Measurements from ENCODE around the gene RERE. TPM values are rescaled to one million over a fixed set of nuclear protein-coding genes. Genes with fewer than 3 reads are reported as not detected.

RERE gene
- total and polyA plus RNA-seq, 2 experiments from 2014 or later: 148 to 170 TPM

DNA sequence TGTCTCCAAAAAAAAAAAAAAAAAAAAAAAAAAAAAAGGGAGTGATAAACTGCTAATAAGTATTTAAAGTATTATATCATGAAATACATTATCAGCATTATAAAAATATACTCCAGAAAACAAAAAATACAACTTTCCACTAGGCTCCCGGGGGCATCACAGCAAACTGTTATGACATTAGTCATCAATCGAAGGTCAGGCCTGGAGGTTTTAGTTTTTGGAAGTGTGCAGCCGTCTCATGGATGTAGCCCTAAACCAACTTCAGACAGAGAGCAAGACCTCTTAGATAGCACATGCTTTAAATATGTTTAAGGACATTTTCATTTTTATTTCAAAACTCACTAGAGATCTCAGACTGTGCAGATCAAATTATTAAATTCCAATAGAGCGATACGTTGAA, 106.3 kb downstream of the RERE start:
- peak overlapping the region; percentile 81 for H3K27ac Mint-ChIP-seq
- no peak overlapping the region for H2AFZ ChIP-seq
- H3K27me3 ChIP-seq (ENCODE audit: insufficient read depth): no peaks in the 10 kb centered on the region
- ATAC-seq: no peak
- TF ChIP-seq, protein P1, sequence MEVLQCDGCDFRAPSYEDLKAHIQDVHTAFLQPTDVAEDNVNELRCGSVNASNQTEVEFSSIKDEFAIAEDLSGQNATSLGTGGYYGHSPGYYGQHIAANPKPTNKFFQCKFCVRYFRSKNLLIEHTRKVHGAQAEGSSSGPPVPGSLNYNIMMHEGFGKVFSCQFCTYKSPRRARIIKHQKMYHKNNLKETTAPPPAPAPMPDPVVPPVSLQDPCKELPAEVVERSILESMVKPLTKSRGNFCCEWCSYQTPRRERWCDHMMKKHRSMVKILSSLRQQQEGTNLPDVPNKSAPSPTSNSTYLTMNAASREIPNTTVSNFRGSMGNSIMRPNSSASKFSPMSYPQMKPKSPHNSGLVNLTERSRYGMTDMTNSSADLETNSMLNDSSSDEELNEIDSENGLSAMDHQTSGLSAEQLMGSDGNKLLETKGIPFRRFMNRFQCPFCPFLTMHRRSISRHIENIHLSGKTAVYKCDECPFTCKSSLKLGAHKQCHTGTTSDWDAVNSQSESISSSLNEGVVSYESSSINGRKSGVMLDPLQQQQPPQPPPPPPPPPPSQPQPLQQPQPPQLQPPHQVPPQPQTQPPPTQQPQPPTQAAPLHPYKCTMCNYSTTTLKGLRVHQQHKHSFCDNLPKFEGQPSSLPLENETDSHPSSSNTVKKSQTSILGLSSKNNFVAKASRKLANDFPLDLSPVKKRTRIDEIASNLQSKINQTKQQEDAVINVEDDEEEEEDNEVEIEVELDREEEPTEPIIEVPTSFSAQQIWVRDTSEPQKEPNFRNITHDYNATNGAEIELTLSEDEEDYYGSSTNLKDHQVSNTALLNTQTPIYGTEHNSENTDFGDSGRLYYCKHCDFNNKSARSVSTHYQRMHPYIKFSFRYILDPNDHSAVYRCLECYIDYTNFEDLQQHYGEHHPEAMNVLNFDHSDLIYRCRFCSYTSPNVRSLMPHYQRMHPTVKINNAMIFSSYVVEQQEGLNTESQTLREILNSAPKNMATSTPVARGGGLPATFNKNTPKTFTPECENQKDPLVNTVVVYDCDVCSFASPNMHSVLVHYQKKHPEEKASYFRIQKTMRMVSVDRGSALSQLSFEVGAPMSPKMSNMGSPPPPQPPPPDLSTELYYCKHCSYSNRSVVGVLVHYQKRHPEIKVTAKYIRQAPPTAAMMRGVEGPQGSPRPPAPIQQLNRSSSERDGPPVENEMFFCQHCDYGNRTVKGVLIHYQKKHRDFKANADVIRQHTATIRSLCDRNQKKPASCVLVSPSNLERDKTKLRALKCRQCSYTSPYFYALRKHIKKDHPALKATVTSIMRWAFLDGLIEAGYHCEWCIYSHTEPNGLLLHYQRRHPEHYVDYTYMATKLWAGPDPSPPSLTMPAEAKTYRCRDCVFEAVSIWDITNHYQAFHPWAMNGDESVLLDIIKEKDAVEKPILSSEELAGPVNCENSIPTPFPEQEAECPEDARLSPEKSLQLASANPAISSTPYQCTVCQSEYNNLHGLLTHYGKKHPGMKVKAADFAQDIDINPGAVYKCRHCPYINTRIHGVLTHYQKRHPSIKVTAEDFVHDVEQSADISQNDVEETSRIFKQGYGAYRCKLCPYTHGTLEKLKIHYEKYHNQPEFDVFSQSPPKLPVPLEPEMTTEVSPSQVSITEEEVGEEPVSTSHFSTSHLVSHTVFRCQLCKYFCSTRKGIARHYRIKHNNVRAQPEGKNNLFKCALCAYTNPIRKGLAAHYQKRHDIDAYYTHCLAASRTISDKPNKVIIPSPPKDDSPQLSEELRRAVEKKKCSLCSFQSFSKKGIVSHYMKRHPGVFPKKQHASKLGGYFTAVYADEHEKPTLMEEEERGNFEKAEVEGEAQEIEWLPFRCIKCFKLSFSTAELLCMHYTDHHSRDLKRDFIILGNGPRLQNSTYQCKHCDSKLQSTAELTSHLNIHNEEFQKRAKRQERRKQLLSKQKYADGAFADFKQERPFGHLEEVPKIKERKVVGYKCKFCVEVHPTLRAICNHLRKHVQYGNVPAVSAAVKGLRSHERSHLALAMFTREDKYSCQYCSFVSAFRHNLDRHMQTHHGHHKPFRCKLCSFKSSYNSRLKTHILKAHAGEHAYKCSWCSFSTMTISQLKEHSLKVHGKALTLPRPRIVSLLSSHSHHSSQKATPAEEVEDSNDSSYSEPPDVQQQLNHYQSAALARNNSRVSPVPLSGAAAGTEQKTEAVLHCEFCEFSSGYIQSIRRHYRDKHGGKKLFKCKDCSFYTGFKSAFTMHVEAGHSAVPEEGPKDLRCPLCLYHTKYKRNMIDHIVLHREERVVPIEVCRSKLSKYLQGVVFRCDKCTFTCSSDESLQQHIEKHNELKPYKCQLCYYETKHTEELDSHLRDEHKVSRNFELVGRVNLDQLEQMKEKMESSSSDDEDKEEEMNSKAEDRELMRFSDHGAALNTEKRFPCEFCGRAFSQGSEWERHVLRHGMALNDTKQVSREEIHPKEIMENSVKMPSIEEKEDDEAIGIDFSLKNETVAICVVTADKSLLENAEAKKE (CRISPR knock-in tag; IDR thresholded peaks at IDR 0.05): no peak
- no peak for TF ChIP-seq ZNF331 (CRISPR knock-in tag; IDR thresholded peaks at IDR 0.05; ENCODE audit: low read depth)
- TF ChIP-seq, protein P2, sequence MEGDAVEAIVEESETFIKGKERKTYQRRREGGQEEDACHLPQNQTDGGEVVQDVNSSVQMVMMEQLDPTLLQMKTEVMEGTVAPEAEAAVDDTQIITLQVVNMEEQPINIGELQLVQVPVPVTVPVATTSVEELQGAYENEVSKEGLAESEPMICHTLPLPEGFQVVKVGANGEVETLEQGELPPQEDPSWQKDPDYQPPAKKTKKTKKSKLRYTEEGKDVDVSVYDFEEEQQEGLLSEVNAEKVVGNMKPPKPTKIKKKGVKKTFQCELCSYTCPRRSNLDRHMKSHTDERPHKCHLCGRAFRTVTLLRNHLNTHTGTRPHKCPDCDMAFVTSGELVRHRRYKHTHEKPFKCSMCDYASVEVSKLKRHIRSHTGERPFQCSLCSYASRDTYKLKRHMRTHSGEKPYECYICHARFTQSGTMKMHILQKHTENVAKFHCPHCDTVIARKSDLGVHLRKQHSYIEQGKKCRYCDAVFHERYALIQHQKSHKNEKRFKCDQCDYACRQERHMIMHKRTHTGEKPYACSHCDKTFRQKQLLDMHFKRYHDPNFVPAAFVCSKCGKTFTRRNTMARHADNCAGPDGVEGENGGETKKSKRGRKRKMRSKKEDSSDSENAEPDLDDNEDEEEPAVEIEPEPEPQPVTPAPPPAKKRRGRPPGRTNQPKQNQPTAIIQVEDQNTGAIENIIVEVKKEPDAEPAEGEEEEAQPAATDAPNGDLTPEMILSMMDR (conservative IDR thresholded peaks at IDR 0.05; ENCODE audit: low read depth in 2 of 2): no peak
- peaks cover 4% of the 10 kb centered on the region; the same call in 1 of the 3 replicates for H3K36me3 Mint-ChIP-seq (ENCODE audit: low read depth)
- H3K27ac ChIP-seq (ENCODE audit: low read depth): peak overlapping the region; percentile 82; the same call in 1 of the 2 replicates
- no peak overlapping the region for H3K4me3 ChIP-seq
- H3K36me3 ChIP-seq (ENCODE audit: insufficient read depth): no peaks in the 10 kb centered on the region
- DNase-seq (ENCODE audit: low spot score): no peak
- H3K9me3 Mint-ChIP-seq: no peaks in the 10 kb centered on the region
- peaks cover 42% of the 10 kb centered on the region for H3K4me1 ChIP-seq (ENCODE audit: insufficient read depth)
- no peak overlapping the region for H3K4me2 ChIP-seq
- H3K79me2 ChIP-seq (replicated peaks; ENCODE audit: insufficient read depth): peaks cover 83% of the 10 kb centered on the region
- H3K4me1 Mint-ChIP-seq: peaks cover 49% of the 10 kb centered on the region
- H3K9me2 ChIP-seq (ENCODE audit: insufficient read depth): no peaks in the 10 kb centered on the region
- H3K4me3 Mint-ChIP-seq: no peak overlapping the region
- H3K27me3 Mint-ChIP-seq (ENCODE audit: insufficient read depth, low read depth, poor library complexity): no peaks in the 10 kb centered on the region
- H4K20me1 ChIP-seq (replicated peaks; ENCODE audit: insufficient read depth): no peaks in the 10 kb centered on the region
- no peaks in the 10 kb centered on the region for H3F3A ChIP-seq (replicated peaks; ENCODE audit: low read depth)

DNA sequence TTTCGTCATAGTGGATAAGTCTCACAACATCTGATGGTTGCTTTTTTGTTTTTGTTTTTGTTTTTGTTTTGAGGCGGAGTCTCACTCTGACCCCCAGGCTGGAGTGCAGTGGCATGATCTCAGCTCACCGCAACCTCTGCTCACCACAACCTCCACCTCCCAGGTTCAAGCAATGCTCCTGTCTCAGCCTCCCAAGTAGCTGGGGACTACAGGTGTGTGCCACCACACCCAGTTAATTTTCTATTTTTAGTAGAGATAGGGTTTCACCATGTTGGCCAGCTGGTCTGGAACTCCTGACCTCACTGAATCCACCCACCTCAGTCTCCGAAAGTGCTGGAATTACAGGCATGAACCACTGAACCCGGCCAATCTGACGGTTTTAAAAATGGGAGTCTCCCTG, 109.2 kb downstream of the RERE start:
- Histone ChIP-seq H3K27me3 (ENCODE audit: insufficient read depth) (no peaks in the 10 kb centered on the region), H4K20me1 (replicated peaks; ENCODE audit: insufficient read depth) (no peaks in the 10 kb centered on the region; the same call in 1 of the 2 replicates), H3K36me3 (ENCODE audit: insufficient read depth) (no peaks in the 10 kb centered on the region), H3F3A (replicated peaks; ENCODE audit: low read depth) (no peaks in the 10 kb centered on the region), H3K4me1 (ENCODE audit: insufficient read depth) (peaks cover 50% of the 10 kb centered on the region), H3K4me2 (no peak overlapping the region), H3K9me2 (ENCODE audit: insufficient read depth) (no peaks in the 10 kb centered on the region), H3K4me3 (no peak overlapping the region), H2AFZ (no peak overlapping the region), H3K27ac (ENCODE audit: low read depth) (no peak overlapping the region), H3K79me2 (replicated peaks; ENCODE audit: insufficient read depth) (peaks cover 83% of the 10 kb centered on the region)
- peaks cover 65% of the 10 kb centered on the region for H3K4me1 Mint-ChIP-seq
- H3K9me3 Mint-ChIP-seq: no peaks in the 10 kb centered on the region
- no peak for DNase-seq (ENCODE audit: low spot score)
- no peak for ATAC-seq
- H3K36me3 Mint-ChIP-seq (ENCODE audit: low read depth): peaks cover 4% of the 10 kb centered on the region; the same call in 1 of the 3 replicates
- H3K27me3 Mint-ChIP-seq (ENCODE audit: insufficient read depth, low read depth, poor library complexity): peaks cover 5% of the 10 kb centered on the region
- H3K4me3 Mint-ChIP-seq: no peak overlapping the region
- no peak overlapping the region for H3K27ac Mint-ChIP-seq
- TF ChIP-seq NANOG (IDR thresholded peaks at IDR 0.05; ENCODE audit: borderline replicate concordance): no peak
- no peak for TF ChIP-seq CREB1 (CRISPR knock-in tag; IDR thresholded peaks at IDR 0.05; ENCODE audit: low read depth)
